Tibial artery (tissue), 4 donors: ENCODE measurements around the gene AXIN1.

ENCODE experiments used
- DNase-seq, 2 donors: peaks; one replicate each; pipeline ENCODE4 v3.0.0-alpha.2; 2019
- H3K27ac ChIP-seq, 2 donors: fragments of 200-600 bp; sonication (generic) in 1 of 2; 1 replicate in 1 of 2; 2 replicates in 1 of 2; pipeline ENCODE4 v1.5.1; 2018 to 2019; ENCODE audit warnings: mild to moderate bottlenecking in 1 of 2
- H3K27me3 ChIP-seq, 2 donors: fragments of 200-600 bp; sonication (generic) in 1 of 2; one replicate each; pipeline versions ENCODE4 v1.5.1 to v1.6.0; 2016 to 2019
- H3K36me3 ChIP-seq, 3 donors: fragments of 200-600 bp; sonication (generic) in 2 of 3; one replicate each; pipeline ENCODE4 v1.5.1; 2016 to 2019; ENCODE audit warnings: mild to moderate bottlenecking in 2 of 3
- H3K4me1 ChIP-seq, 4 donors: fragments of 200-600 bp; sonication (generic) in 2 of 4; 1 replicate in 3 of 4; 2 replicates in 1 of 4; pipeline ENCODE4 v1.5.1; 2016 to 2019
- H3K4me3 ChIP-seq, 2 donors: fragments of 200-600 bp; sonication (generic) in 1 of 2; 1 replicate in 1 of 2; 2 replicates in 1 of 2; pipeline ENCODE4 v1.5.1; 2018 to 2019; ENCODE audit warnings: mild to moderate bottlenecking in 2 of 2
- H3K9me3 ChIP-seq, 3 donors: fragments of 200-600 bp; sonication (generic) in 1 of 3; one replicate each; pipeline ENCODE4 v1.5.1; 2016 to 2019
- CTCF ChIP-seq, 2 experiments: fragments of 200-600 bp in 1 of 2; fragments of 450-650 bp in 1 of 2; IDR thresholded peaks; one replicate each; pipeline ENCODE4 v1.5.1; 2017 to 2019; ENCODE audit warnings: antibody characterized with exemption in 2 of 2, mild to moderate bottlenecking in 1 of 2, moderate library complexity in 1 of 2
- intact Hi-C: fragments of 100-400 bp; cut with DNase I; formaldehyde crosslinking; loops from one replicate; pipeline ENCODE4 v1.15.0; 2023; ENCODE audit warnings: low total_unique reads

AXIN1 gene

GRCh38 chr16:314795-315299 is 37.7 kb downstream of the AXIN1 start:
- Histone ChIP-seq H3K27ac (no peak overlapping the region), H3K4me1 (no peaks in the 10 kb centered on the region), H3K9me3 (no peaks in the 10 kb centered on the region), H3K27me3 (no peaks in the 10 kb centered on the region), H3K4me3 (no peak overlapping the region), H3K36me3 (peaks cover 19 to 51% (median 38%) of the 10 kb centered on the region in 3 donors)
- no peak for TF ChIP-seq CTCF (IDR thresholded peaks at IDR 0.05)
- DNase-seq: no peak
- intact Hi-C loops: no loop called here

- Histone ChIP-seq H3K4me3 (no peak overlapping the region), H3K36me3 (peaks cover 19 to 53% (median 42%) of the 10 kb centered on the region in 3 donors)
- DNase-seq: no peak
Measured at GRCh38 chr16:314351-314750, 38.2 kb downstream of the AXIN1 start.

GRCh38 chr16:311725-312124 is 40.8 kb downstream of the AXIN1 start:
- no peak for TF ChIP-seq CTCF (IDR thresholded peaks at IDR 0.05)
- peaks cover 30 to 63% (median 51%) of the 10 kb centered on the region in 3 donors for H3K36me3 ChIP-seq
- no peak for DNase-seq
- no peaks in the 10 kb centered on the region for H3K9me3 ChIP-seq
- H3K27ac ChIP-seq: no peak overlapping the region
- no peaks in the 10 kb centered on the region for H3K4me1 ChIP-seq
- H3K27me3 ChIP-seq: no peaks in the 10 kb centered on the region
- no peak overlapping the region for H3K4me3 ChIP-seq
- intact Hi-C loops: no loop called here

More at GRCh38 chr16:314351-314750, 38.2 kb downstream of the AXIN1 start:
- H3K4me1 ChIP-seq: no peaks in the 10 kb centered on the region
- H3K27ac ChIP-seq: no peak overlapping the region
- H3K9me3 ChIP-seq: no peaks in the 10 kb centered on the region
- intact Hi-C loops: no loop called here
- no peak for TF ChIP-seq CTCF (IDR thresholded peaks at IDR 0.05)
- H3K27me3 ChIP-seq: no peaks in the 10 kb centered on the region

- no peak for TF ChIP-seq CTCF (IDR thresholded peaks at IDR 0.05)
- intact Hi-C loops: no loop called here
- no peak overlapping the region for H3K27ac ChIP-seq
- no peaks in the 10 kb centered on the region for H3K27me3 ChIP-seq
- DNase-seq: no peak
- no peak overlapping the region for H3K4me3 ChIP-seq
- H3K4me1 ChIP-seq: no peaks in the 10 kb centered on the region
- H3K9me3 ChIP-seq: no peaks in the 10 kb centered on the region
- H3K36me3 ChIP-seq: peaks cover 36 to 73% (median 55%) of the 10 kb centered on the region in 3 donors
Measured at GRCh38 chr16:309476-309875, 43.0 kb downstream of the AXIN1 start.

GRCh38 chr16:307691-308312 is 44.7 kb downstream of the AXIN1 start:
- no peak overlapping the region for H3K4me3 ChIP-seq
- intact Hi-C loops: no loop called here
- H3K36me3 ChIP-seq: peaks cover 31 to 73% (median 53%) of the 10 kb centered on the region in 3 donors
- no peaks in the 10 kb centered on the region for H3K9me3 ChIP-seq
- H3K4me1 ChIP-seq: no peaks in the 10 kb centered on the region
- H3K27me3 ChIP-seq: no peaks in the 10 kb centered on the region
- H3K27ac ChIP-seq: no peak overlapping the region
- no peak for DNase-seq
- no peak for TF ChIP-seq CTCF (IDR thresholded peaks at IDR 0.05)
